Esophagus (tissue), 2 donors: ENCODE results near the gene DCC. TPM values are rescaled to one million over a fixed set of nuclear protein-coding genes. Genes with fewer than 3 reads are reported as not detected.

Experiments
- H3K27ac ChIP-seq, 2 donors: one replicate each; pipeline ENCODE4 v1.5.1; 2013; ENCODE audit warnings: low read depth in 2 of 2, mild to moderate bottlenecking in 2 of 2, inconsistent platforms in 1 of 2, low read length in 1 of 2, moderate library complexity in 1 of 2
- H3K27me3 ChIP-seq, 2 donors: one replicate each; pipeline ENCODE4 v1.6.1; 2013; ENCODE audit warnings: low read length in 2 of 2, control low read depth in 1 of 2, mild to moderate bottlenecking in 1 of 2; ENCODE audit not compliant: insufficient read depth in 2 of 2, control insufficient read depth in 1 of 2
- H3K36me3 ChIP-seq, 2 donors: one replicate each; pipeline ENCODE4 v1.6.1; 2013; ENCODE audit warnings: low read length in 1 of 2; ENCODE audit not compliant: control insufficient read depth in 2 of 2, insufficient read depth in 2 of 2
- H3K4me1 ChIP-seq, 2 donors: one replicate each; pipeline ENCODE4 v1.6.1; 2013; ENCODE audit warnings: low read length in 1 of 2; ENCODE audit not compliant: control insufficient read depth in 2 of 2, insufficient read depth in 2 of 2
- H3K4me3 ChIP-seq, 2 donors: one replicate each; pipeline ENCODE4 v1.5.1; 2013; ENCODE audit warnings: low read length in 2 of 2, mild to moderate bottlenecking in 2 of 2, low read depth in 1 of 2, moderate library complexity in 1 of 2
- H3K9me3 ChIP-seq, 2 donors: one replicate each; pipeline ENCODE4 v1.6.1; 2013; ENCODE audit warnings: mild to moderate bottlenecking in 2 of 2, low read depth in 1 of 2, low read length in 1 of 2, moderate library complexity in 1 of 2; ENCODE audit not compliant: control insufficient read depth in 2 of 2, insufficient read depth in 1 of 2
- WGBS, 2 donors: extraction: QIAGEN DNeasy Blood & Tissue Kit; methylation state at CpG; one replicate each; pipeline ENCODE4 v1.1.7; 2013; 5-methylcytosine and 5-hydroxymethylcytosine counted together
- polyA plus RNA-seq, 2 donors: library from polyadenylated mRNA; stranded (reverse); fragments of 200-250 nt; gene quantifications; one replicate each; pipeline ENCODE4 v1.2.3, GENCODE V29; 2013
- donor health status: healthy with polysubstance abuse.
- donor health status: Bipolar disorder and iron deficiency.

Gene DCC
- polyA plus RNA-seq, 2 donors: not detected

GRCh38 chr18:53004798-53005197 is 664.8 kb downstream of the DCC start:
- H3K4me3 ChIP-seq: no peak overlapping the region
- H3K27ac ChIP-seq: no peak overlapping the region
- no peaks in the 10 kb centered on the region for H3K9me3 ChIP-seq
- no peaks in the 10 kb centered on the region for H3K36me3 ChIP-seq
- H3K27me3 ChIP-seq: no peaks in the 10 kb centered on the region
- H3K4me1 ChIP-seq: no peaks in the 10 kb centered on the region
- WGBS, 2 donors: 37 to 41% methylated on average over 1 of the region's 1 CpG

- Histone ChIP-seq H3K9me3 (no peaks in the 10 kb centered on the region), H3K36me3 (no peaks in the 10 kb centered on the region), H3K4me3 (no peak overlapping the region), H3K4me1 (no peaks in the 10 kb centered on the region), H3K27me3 (no peaks in the 10 kb centered on the region), H3K27ac (no peak overlapping the region)
- 51 to 54% methylated on average over 2 of the region's 2 CpGs for WGBS, 2 donors
Measured at GRCh38 chr18:53018791-53019190, 678.8 kb downstream of the DCC start.

- H3K9me3 ChIP-seq: no peaks in the 10 kb centered on the region
- no peaks in the 10 kb centered on the region for H3K36me3 ChIP-seq
- H3K4me3 ChIP-seq: no peak overlapping the region
- H3K4me1 ChIP-seq: no peaks in the 10 kb centered on the region
- 60 to 66% methylated on average over 3 of the region's 3 CpGs for WGBS, 2 donors
- H3K27ac ChIP-seq: no peak overlapping the region
- H3K27me3 ChIP-seq: no peaks in the 10 kb centered on the region
Measured at GRCh38 chr18:53025247-53025646, 685.2 kb downstream of the DCC start.

- H3K4me3 ChIP-seq: no peak overlapping the region
- H3K27ac ChIP-seq: no peak overlapping the region
- H3K4me1 ChIP-seq: no peaks in the 10 kb centered on the region
- 36 to 54% methylated on average over 1 of the region's 1 CpG for WGBS, 2 donors
- no peaks in the 10 kb centered on the region for H3K9me3 ChIP-seq
- H3K27me3 ChIP-seq: no peaks in the 10 kb centered on the region
- no peaks in the 10 kb centered on the region for H3K36me3 ChIP-seq
Measured at GRCh38 chr18:53028565-53028964, 688.6 kb downstream of the DCC start.

- H3K9me3 ChIP-seq: no peaks in the 10 kb centered on the region
- WGBS, 2 donors: 86 to 91% methylated on average over 3 of the region's 3 CpGs
- no peaks in the 10 kb centered on the region for H3K36me3 ChIP-seq
- no peak overlapping the region for H3K27ac ChIP-seq
- H3K27me3 ChIP-seq: no peaks in the 10 kb centered on the region
- no peak overlapping the region for H3K4me3 ChIP-seq
- no peaks in the 10 kb centered on the region for H3K4me1 ChIP-seq
Measured at GRCh38 chr18:53033128-53033527, 693.1 kb downstream of the DCC start.

- Histone ChIP-seq H3K4me1 (no peaks in the 10 kb centered on the region), H3K4me3 (no peak overlapping the region), H3K27me3 (no peaks in the 10 kb centered on the region), H3K36me3 (no peaks in the 10 kb centered on the region), H3K9me3 (peaks cover 0 to 2% of the 10 kb centered on the region in 2 donors), H3K27ac (no peak overlapping the region)
Measured at GRCh38 chr18:53038608-53039007, 698.6 kb downstream of the DCC start.

GRCh38 chr18:53040286-53040685 is 700.3 kb downstream of the DCC start:
- no peaks in the 10 kb centered on the region for H3K36me3 ChIP-seq
- no peak overlapping the region for H3K4me3 ChIP-seq
- 49 to 62% methylated on average over 3 of the region's 3 CpGs for WGBS, 2 donors
- no peaks in the 10 kb centered on the region for H3K27me3 ChIP-seq
- H3K27ac ChIP-seq: no peak overlapping the region
- peaks cover 0 to 2% of the 10 kb centered on the region in 2 donors for H3K9me3 ChIP-seq
- no peaks in the 10 kb centered on the region for H3K4me1 ChIP-seq

GRCh38 chr18:53056064-53056463 is 716.1 kb downstream of the DCC start:
- Histone ChIP-seq H3K9me3 (peaks cover 0 to 2% of the 10 kb centered on the region in 2 donors), H3K4me1 (no peaks in the 10 kb centered on the region), H3K4me3 (no peak overlapping the region), H3K27ac (no peak overlapping the region), H3K27me3 (no peaks in the 10 kb centered on the region), H3K36me3 (no peaks in the 10 kb centered on the region)
- 60 to 72% methylated on average over 6 of the region's 6 CpGs for WGBS, 2 donors

- Histone ChIP-seq H3K9me3 (no peaks in the 10 kb centered on the region), H3K4me1 (no peaks in the 10 kb centered on the region), H3K36me3 (no peaks in the 10 kb centered on the region), H3K4me3 (no peak overlapping the region), H3K27ac (no peak overlapping the region), H3K27me3 (no peaks in the 10 kb centered on the region)
- 46 to 50% methylated on average over 6 of the region's 6 CpGs for WGBS, 2 donors
Measured at GRCh38 chr18:53070788-53071187, 730.8 kb downstream of the DCC start.

GRCh38 chr18:53080687-53081086 is 740.7 kb downstream of the DCC start:
- WGBS, 2 donors: 57 to 60% methylated on average over 2 of the region's 2 CpGs
- Histone ChIP-seq H3K36me3 (no peaks in the 10 kb centered on the region), H3K27ac (no peak overlapping the region), H3K4me3 (no peak overlapping the region), H3K9me3 (peaks cover 0 to 2% of the 10 kb centered on the region in 2 donors), H3K27me3 (no peaks in the 10 kb centered on the region), H3K4me1 (no peaks in the 10 kb centered on the region)
